ENCODE data around the gene SORBS1. TPM values are rescaled to one million over a fixed set of nuclear protein-coding genes. Genes with fewer than 3 reads are reported as not detected.

SORBS1 gene
- total RNA-seq, 2 donors from 2014 or later = 16.7 to 17.9 TPM

- H3K4me3 Mint-ChIP-seq = no peak overlapping the region
These were observed 132.5 kb downstream of the SORBS1 start for GRCh38 chr10:95428701-95429100.

GRCh38 chr10:95426482-95426881, 134.7 kb downstream of the SORBS1 start:
- H3K27me3 ChIP-seq (ENCODE audit: control insufficient read depth, insufficient read depth, low read length, poor library complexity, severe bottlenecking) = no peaks in the 10 kb centered on the region
- H3K36me3 Mint-ChIP-seq (ENCODE audit: low read depth) = no peaks in the 10 kb centered on the region
- H3K4me1 ChIP-seq (ENCODE audit: control insufficient read depth, insufficient read depth, low read length) = peaks cover 20% of the 10 kb centered on the region
- H3K9me3 Mint-ChIP-seq = no peaks in the 10 kb centered on the region
- no peak for DNase-seq
- peak overlapping the region; percentile 61 for H3K27ac Mint-ChIP-seq
- 88 to 90% methylated on average over 5 of the region's 5 CpGs for WGBS, 2 experiments (ENCODE audit: insufficient coverage in 1 of 2, insufficient read length in 1 of 2)
- peaks cover 50% of the 10 kb centered on the region for H3K4me1 Mint-ChIP-seq
- TF ChIP-seq CTCF (conservative IDR thresholded peaks at IDR 0.05) = no peak
- peak overlapping the region; percentile 3 for H3K4me3 ChIP-seq (ENCODE audit: low read length)
- H3K9ac ChIP-seq (ENCODE audit: extremely low read depth, low read length, poor library complexity, severe bottlenecking) = no peak overlapping the region
- H3K9me3 ChIP-seq (ENCODE audit: control insufficient read depth, low read length) = no peaks in the 10 kb centered on the region
- peak overlapping the region; percentile 13 for H3K4me3 Mint-ChIP-seq
- H3K36me3 ChIP-seq (ENCODE audit: control insufficient read depth, insufficient read depth, low read length) = no peaks in the 10 kb centered on the region
- H3K27ac ChIP-seq (ENCODE audit: low read depth, low read length) = no peak overlapping the region
- H3K27me3 Mint-ChIP-seq (ENCODE audit: insufficient read depth) = no peaks in the 10 kb centered on the region

More at GRCh38 chr10:95428701-95429100, 132.5 kb downstream of the SORBS1 start:
- Mint-ChIP-seq H3K4me1 (peaks cover 39% of the 10 kb centered on the region), H3K36me3 (ENCODE audit: low read depth) (no peaks in the 10 kb centered on the region), H3K27me3 (ENCODE audit: insufficient read depth) (no peaks in the 10 kb centered on the region), H3K27ac (no peak overlapping the region), H3K9me3 (no peaks in the 10 kb centered on the region)
- no peak overlapping the region for H3K4me3 ChIP-seq (ENCODE audit: low read length)
- H3K4me1 ChIP-seq (ENCODE audit: control insufficient read depth, insufficient read depth, low read length) = peaks cover 20% of the 10 kb centered on the region
- 93 to 100% methylated on average over 1 to 2 of the region's 2 CpGs for WGBS, 2 experiments (ENCODE audit: insufficient coverage in 1 of 2, insufficient read length in 1 of 2)
- no peaks in the 10 kb centered on the region for H3K36me3 ChIP-seq (ENCODE audit: control insufficient read depth, insufficient read depth, low read length)
- no peak overlapping the region for H3K9ac ChIP-seq (ENCODE audit: extremely low read depth, low read length, poor library complexity, severe bottlenecking)
- no peak for TF ChIP-seq CTCF (conservative IDR thresholded peaks at IDR 0.05)
- no peaks in the 10 kb centered on the region for H3K9me3 ChIP-seq (ENCODE audit: control insufficient read depth, low read length)
- H3K27ac ChIP-seq (ENCODE audit: low read depth, low read length) = no peak overlapping the region
- no peak for DNase-seq
- no peaks in the 10 kb centered on the region for H3K27me3 ChIP-seq (ENCODE audit: control insufficient read depth, insufficient read depth, low read length, poor library complexity, severe bottlenecking)

- Mint-ChIP-seq H3K4me3 (peak overlapping the region; percentile 13), H3K27me3 (ENCODE audit: insufficient read depth) (no peaks in the 10 kb centered on the region), H3K4me1 (peaks cover 50% of the 10 kb centered on the region), H3K27ac (peak overlapping the region; percentile 61), H3K36me3 (ENCODE audit: low read depth) (no peaks in the 10 kb centered on the region), H3K9me3 (no peaks in the 10 kb centered on the region)
- no peak overlapping the region for H3K9ac ChIP-seq (ENCODE audit: extremely low read depth, low read length, poor library complexity, severe bottlenecking)
- WGBS, 2 experiments (ENCODE audit: insufficient coverage in 1 of 2, insufficient read length in 1 of 2) = 73 to 92% methylated on average over 2 of the region's 2 CpGs
- no peak overlapping the region for H3K27ac ChIP-seq (ENCODE audit: low read depth, low read length)
- no peaks in the 10 kb centered on the region for H3K9me3 ChIP-seq (ENCODE audit: control insufficient read depth, low read length)
- H3K36me3 ChIP-seq (ENCODE audit: control insufficient read depth, insufficient read depth, low read length) = no peaks in the 10 kb centered on the region
- peaks cover 20% of the 10 kb centered on the region for H3K4me1 ChIP-seq (ENCODE audit: control insufficient read depth, insufficient read depth, low read length)
- no peaks in the 10 kb centered on the region for H3K27me3 ChIP-seq (ENCODE audit: control insufficient read depth, insufficient read depth, low read length, poor library complexity, severe bottlenecking)
- no peak for DNase-seq
- TF ChIP-seq CTCF (conservative IDR thresholded peaks at IDR 0.05) = no peak
- peak overlapping the region; percentile 3 for H3K4me3 ChIP-seq (ENCODE audit: low read length)
These were observed 135.3 kb downstream of the SORBS1 start for GRCh38 chr10:95425592-95426465.

Measured in endodermal cell (in vitro differentiated cells).